ENCODE results near the gene CCDC93. TPM values are rescaled to one million over a fixed set of nuclear protein-coding genes. Genes with fewer than 3 reads are reported as not detected.

The CCDC93 gene
- total RNA-seq, 1 donor from 2014 or later, result 37.0 TPM

DNA sequence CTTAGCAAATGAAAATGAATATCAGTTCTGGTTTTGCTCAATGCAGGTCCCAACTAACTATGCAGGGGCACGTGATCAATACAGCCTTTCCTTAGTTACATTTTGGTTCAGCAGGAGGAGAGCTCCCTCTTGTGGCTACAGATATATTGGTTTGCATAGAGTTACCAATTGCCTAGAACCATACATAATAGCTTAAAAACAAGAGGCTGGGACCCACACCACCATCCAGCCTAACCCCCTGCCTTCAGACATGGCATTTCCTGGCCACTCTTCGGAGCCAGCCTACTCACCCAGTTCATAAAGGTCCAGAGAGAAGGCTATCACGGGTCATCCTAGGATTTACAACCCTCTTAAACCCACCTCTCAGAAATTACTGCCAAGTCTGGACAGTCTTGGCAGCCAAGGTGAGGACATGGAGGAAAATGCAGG lies 10.5 kb downstream of the CCDC93 start:
- H3K27me3 Mint-ChIP-seq (ENCODE audit: low read depth), result no peaks in the 10 kb centered on the region
- H3K4me3 Mint-ChIP-seq (ENCODE audit: low read depth), result no peak overlapping the region
- H3K4me1 Mint-ChIP-seq (ENCODE audit: low read depth), result peaks cover 16% of the 10 kb centered on the region
- no peaks in the 10 kb centered on the region for H3K9me3 Mint-ChIP-seq
- intact Hi-C loops (cut with micrococcal nuclease), result loop anchor here (1.0 to 5.0 kb wide), 4 partner anchors 11 to 189 kb away; partner anchors contain the start of genes CCDC93 and DDX18
- DNase-seq (ENCODE audit: low spot score), result peak; percentile 30
- H3K36me3 Mint-ChIP-seq (ENCODE audit: low read depth), result peaks cover 69% of the 10 kb centered on the region
- H3K27ac Mint-ChIP-seq, result peak overlapping the region; percentile 56

DNA sequence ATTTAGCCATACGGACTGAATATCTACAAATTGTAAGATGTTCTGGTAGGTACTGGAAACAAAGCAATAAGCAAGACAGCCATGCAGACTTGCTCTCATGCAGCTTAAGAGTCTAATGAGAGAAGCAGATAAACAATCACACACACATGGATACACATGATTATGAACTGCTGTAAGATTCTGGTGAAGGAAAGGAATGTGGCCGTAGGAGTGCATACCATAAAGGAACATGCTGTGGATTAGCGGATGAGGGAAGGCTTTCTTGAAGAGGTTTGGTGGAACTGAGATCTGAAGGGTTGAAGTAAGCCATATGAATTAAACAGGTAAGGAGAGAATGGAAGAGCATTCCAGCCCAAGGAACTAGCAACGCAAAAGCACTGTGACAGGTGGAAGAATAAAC lies 13.8 kb downstream of the CCDC93 start:
- intact Hi-C loops (cut with micrococcal nuclease), result loop anchor here (5.0 kb wide), 1 partner anchor 43 kb away; no protein-coding TSS in a partner anchor
- H3K27me3 Mint-ChIP-seq (ENCODE audit: low read depth), result no peaks in the 10 kb centered on the region
- H3K27ac Mint-ChIP-seq, result no peak overlapping the region
- no peaks in the 10 kb centered on the region for H3K9me3 Mint-ChIP-seq
- no peak for DNase-seq (ENCODE audit: low spot score)
- peaks cover 8% of the 10 kb centered on the region for H3K4me1 Mint-ChIP-seq (ENCODE audit: low read depth)
- no peak overlapping the region for H3K4me3 Mint-ChIP-seq (ENCODE audit: low read depth)
- H3K36me3 Mint-ChIP-seq (ENCODE audit: low read depth), result peaks cover 61% of the 10 kb centered on the region

DNA sequence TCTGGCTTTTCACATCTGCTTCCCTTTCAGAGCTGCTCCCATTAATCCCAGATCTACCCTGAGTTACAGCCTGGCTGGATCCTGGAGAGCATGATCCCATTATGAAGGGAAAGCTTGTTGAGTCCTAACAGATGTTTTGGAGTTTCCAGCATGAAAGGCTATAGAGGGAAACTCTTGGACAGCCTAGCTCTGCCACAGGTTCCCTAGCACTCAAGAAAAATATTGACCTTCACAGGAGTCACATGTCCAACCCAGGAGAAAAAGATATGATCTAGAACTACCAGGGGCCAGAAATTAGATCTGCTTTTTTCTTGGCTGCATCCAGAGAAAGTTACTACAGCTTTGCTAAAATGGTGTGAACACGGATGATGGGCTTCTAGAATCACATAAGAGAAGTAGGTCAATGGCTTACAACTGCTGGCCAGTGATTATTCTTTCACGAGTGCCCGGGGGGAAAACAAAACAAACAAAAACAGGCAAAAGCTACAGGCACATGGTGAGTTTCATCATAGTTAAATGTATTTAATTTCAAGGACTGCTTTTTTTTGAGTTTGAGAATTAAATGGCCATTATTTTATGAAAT lies 15.9 kb downstream of the CCDC93 start:
- H3K36me3 Mint-ChIP-seq (ENCODE audit: low read depth), result peaks cover 64% of the 10 kb centered on the region
- no peaks in the 10 kb centered on the region for H3K9me3 Mint-ChIP-seq
- no peak overlapping the region for H3K4me3 Mint-ChIP-seq (ENCODE audit: low read depth)
- peaks cover 4% of the 10 kb centered on the region for H3K4me1 Mint-ChIP-seq (ENCODE audit: low read depth)
- intact Hi-C loops (cut with micrococcal nuclease), result no loop called here
- no peak for DNase-seq (ENCODE audit: low spot score)
- H3K27me3 Mint-ChIP-seq (ENCODE audit: low read depth), result no peaks in the 10 kb centered on the region
- no peak overlapping the region for H3K27ac Mint-ChIP-seq

DNA sequence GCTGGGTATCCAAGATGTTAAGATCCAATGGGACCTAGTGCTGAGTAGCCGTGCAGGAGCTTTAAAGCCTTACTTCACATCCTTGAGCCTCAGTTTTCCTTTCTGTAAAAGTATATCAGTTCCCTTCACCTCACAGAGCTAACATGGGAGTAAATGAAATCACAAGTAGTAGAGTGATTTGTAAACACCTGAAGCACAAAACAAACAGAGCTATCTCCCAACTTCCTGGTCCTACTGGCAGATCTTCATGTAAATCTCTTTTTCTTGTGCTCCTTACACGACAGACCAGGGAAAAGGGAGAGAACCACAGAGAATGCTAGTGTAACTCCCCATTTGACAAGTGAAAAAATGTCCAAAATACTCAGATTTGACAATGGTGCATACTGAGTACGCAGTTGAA lies 17.3 kb downstream of the CCDC93 start:
- H3K27ac Mint-ChIP-seq, result no peak overlapping the region
- no peaks in the 10 kb centered on the region for H3K9me3 Mint-ChIP-seq
- H3K36me3 Mint-ChIP-seq (ENCODE audit: low read depth), result peaks cover 70% of the 10 kb centered on the region
- no peak for DNase-seq (ENCODE audit: low spot score)
- intact Hi-C loops (cut with micrococcal nuclease), result no loop called here
- no peaks in the 10 kb centered on the region for H3K27me3 Mint-ChIP-seq (ENCODE audit: low read depth)
- peaks cover 4% of the 10 kb centered on the region for H3K4me1 Mint-ChIP-seq (ENCODE audit: low read depth)
- no peak overlapping the region for H3K4me3 Mint-ChIP-seq (ENCODE audit: low read depth)

DNA sequence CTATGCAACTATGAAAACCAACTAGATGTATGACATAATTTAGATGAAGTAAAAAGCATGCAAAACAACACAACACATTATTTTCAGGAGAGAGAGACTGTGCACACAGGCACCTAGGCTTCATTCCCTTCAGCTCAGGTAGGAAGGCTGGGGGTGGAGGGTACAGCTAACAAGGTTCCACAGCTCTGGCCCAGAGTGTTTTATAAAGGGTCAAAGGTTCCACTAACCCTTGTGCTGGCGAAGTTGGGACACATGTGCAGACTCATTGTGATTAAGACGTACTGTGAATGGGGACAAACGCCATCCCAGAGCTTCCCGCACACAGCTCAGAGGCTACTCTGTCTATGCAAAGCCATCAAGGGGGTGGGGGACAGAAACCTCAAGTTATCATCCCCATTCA lies 19.1 kb downstream of the CCDC93 start:
- Mint-ChIP-seq H3K36me3 (ENCODE audit: low read depth) (peaks cover 65% of the 10 kb centered on the region), H3K27me3 (ENCODE audit: low read depth) (no peaks in the 10 kb centered on the region), H3K9me3 (no peaks in the 10 kb centered on the region), H3K4me3 (ENCODE audit: low read depth) (no peak overlapping the region), H3K27ac (no peak overlapping the region), H3K4me1 (ENCODE audit: low read depth) (peaks cover 2% of the 10 kb centered on the region)
- intact Hi-C loops (cut with micrococcal nuclease), result no loop called here
- DNase-seq (ENCODE audit: low spot score), result no peak

DNA sequence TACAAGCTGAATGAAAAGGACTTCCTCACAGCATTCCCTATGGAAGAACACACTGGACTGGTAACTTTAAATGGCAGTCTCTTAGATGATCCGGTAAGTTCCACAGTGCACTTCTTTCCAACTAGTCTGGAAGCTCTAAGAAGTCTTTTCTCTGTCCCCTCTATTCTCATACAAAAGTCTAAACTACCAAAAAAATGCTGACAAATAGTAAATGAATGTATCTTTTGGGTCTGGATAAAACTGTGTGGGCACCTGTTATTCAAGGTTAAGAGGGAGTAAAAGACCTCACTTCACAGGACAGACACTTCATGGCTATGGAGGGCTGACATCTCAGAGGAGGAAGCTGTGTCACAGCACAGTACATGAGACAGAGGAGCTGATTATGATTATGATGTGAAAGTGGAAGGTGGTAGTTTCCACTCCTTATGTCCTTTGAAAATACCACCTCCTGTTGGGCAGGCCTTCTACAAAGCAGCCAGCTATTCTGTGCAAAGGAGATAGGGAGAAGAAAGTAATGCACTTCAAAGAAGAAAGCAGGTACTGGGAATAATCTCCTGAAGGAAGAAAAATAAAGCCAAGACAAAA lies 23.9 kb downstream of the CCDC93 start:
- Mint-ChIP-seq H3K27ac (no peak overlapping the region), H3K4me1 (ENCODE audit: low read depth) (no peaks in the 10 kb centered on the region), H3K36me3 (ENCODE audit: low read depth) (peaks cover 57% of the 10 kb centered on the region), H3K27me3 (ENCODE audit: low read depth) (no peaks in the 10 kb centered on the region), H3K4me3 (ENCODE audit: low read depth) (no peak overlapping the region), H3K9me3 (no peaks in the 10 kb centered on the region)
- intact Hi-C loops (cut with micrococcal nuclease), result no loop called here
- no peak for DNase-seq (ENCODE audit: low spot score)

DNA sequence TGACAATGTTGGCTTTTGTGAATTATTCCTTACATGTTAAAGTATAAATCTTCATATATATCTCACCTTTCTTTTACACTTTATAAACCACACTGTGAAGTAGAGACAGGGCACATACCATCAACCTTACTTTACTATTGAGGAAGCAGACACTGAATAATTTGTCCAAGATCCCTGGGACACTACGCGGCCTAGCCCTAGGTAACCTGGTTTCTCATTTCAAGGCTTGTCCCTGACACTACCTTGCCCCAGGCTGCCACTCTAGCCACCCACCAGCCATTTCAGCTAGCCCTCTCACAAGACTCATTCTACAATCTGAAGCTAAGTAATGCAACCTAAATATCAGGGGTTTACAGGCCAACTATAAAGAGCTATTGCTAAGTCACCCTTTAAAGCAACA lies 26.7 kb downstream of the CCDC93 start:
- Mint-ChIP-seq H3K27me3 (ENCODE audit: low read depth) (no peaks in the 10 kb centered on the region), H3K36me3 (ENCODE audit: low read depth) (peaks cover 62% of the 10 kb centered on the region), H3K4me3 (ENCODE audit: low read depth) (no peak overlapping the region), H3K9me3 (no peaks in the 10 kb centered on the region), H3K27ac (no peak overlapping the region), H3K4me1 (ENCODE audit: low read depth) (no peaks in the 10 kb centered on the region)
- no peak for DNase-seq (ENCODE audit: low spot score)
- intact Hi-C loops (cut with micrococcal nuclease), result no loop called here

DNA sequence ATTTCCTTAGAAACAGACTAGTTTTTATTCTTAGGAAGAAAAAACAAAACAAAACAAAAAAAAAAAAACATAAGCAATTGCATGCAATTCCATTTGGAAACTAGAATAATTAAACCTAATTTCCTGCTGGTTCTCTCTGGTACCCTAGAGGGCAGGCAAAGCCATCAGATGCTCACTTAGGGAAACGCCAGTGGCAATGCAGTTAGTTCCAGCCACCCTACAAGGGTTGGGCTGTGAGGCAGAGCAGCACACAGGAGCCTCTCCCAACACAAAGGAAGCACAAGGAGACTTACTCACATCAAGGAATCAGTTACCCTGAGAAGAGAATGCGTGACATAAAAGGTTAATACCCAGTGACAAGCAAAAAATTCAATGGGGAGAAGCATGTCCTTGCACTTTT lies 28.8 kb downstream of the CCDC93 start:
- Mint-ChIP-seq H3K4me1 (ENCODE audit: low read depth) (no peaks in the 10 kb centered on the region), H3K27ac (no peak overlapping the region), H3K4me3 (ENCODE audit: low read depth) (no peak overlapping the region), H3K27me3 (ENCODE audit: low read depth) (no peaks in the 10 kb centered on the region), H3K36me3 (ENCODE audit: low read depth) (peaks cover 57% of the 10 kb centered on the region), H3K9me3 (no peaks in the 10 kb centered on the region)
- intact Hi-C loops (cut with micrococcal nuclease), result no loop called here
- DNase-seq (ENCODE audit: low spot score), result no peak

DNA sequence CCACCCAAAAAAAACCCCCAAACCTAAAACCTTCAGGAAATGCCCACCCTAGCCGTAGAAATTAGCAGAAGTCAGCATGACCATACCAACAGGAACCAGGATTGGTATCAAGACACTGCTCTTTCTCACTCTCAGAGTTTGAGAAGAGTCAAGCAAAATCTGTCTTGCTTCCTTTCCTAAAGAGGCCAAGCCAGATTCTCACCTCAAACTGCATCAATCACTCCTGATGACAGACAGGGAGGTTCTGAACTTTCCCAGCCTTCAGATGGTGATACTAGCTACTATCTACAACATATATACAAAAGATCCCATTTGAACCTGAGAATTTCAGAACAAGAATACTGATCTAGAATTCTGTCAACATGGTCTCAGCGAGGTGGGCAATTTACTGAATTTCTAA lies 29.7 kb downstream of the CCDC93 start:
- intact Hi-C loops (cut with micrococcal nuclease), result no loop called here
- peaks cover 54% of the 10 kb centered on the region for H3K36me3 Mint-ChIP-seq (ENCODE audit: low read depth)
- H3K27ac Mint-ChIP-seq, result no peak overlapping the region
- no peaks in the 10 kb centered on the region for H3K9me3 Mint-ChIP-seq
- no peaks in the 10 kb centered on the region for H3K27me3 Mint-ChIP-seq (ENCODE audit: low read depth)
- no peak overlapping the region for H3K4me3 Mint-ChIP-seq (ENCODE audit: low read depth)
- no peak for DNase-seq (ENCODE audit: low spot score)
- H3K4me1 Mint-ChIP-seq (ENCODE audit: low read depth), result no peaks in the 10 kb centered on the region

DNA sequence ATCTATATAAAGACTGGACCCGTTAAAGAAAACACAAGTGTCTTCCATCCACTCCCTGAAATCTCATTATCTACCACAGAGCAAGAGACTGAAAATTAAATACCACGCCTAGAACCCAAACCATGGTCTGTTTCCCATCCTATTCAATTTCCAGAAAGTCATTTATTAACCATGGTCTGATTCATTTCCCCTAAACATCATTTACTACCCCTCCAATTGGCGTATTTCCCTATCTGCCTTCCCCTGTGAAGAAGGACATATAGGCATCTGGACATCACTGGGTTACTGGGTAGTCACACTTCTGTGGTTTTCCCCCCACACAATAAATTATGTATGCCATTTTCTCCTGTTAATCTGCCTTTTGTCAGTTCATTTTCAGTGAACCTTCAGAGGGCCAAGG lies 30.8 kb downstream of the CCDC93 start:
- no peaks in the 10 kb centered on the region for H3K27me3 Mint-ChIP-seq (ENCODE audit: low read depth)
- H3K36me3 Mint-ChIP-seq (ENCODE audit: low read depth), result peaks cover 51% of the 10 kb centered on the region
- H3K4me3 Mint-ChIP-seq (ENCODE audit: low read depth), result no peak overlapping the region
- no peak overlapping the region for H3K27ac Mint-ChIP-seq
- no peak for DNase-seq (ENCODE audit: low spot score)
- intact Hi-C loops (cut with micrococcal nuclease), result no loop called here
- no peaks in the 10 kb centered on the region for H3K9me3 Mint-ChIP-seq
- no peaks in the 10 kb centered on the region for H3K4me1 Mint-ChIP-seq (ENCODE audit: low read depth)

DNA sequence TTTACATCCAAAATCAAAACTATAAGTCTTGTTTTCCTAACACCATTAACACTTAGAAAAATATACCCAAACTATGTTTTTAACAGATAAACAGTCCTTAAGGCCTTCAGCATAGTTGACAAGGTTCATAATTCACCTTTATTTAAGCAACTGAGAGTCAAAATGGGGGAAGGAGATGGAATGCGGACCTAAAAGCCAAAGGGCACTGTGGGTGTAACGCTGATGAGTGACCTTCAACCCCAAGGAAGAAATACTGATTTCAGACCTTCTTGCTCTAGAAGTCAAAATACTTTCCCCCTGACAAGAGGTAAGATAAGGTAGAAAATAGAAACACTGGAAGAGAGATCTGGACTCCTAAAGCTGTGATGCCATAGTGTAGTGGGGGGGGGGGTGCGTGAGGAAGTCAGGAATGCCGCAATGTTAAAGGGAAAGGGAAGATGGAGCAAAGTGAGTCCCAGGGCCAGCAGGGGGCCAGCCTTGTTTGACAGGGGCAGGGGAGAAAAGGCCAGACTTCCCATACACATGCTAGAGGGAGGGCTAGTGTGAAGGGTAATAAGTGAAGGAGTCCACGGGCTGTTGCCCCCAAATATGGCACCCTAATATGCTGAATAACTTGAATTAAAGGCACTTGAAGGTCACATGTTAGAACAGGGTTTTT lies 31.4 kb downstream of the CCDC93 start:
- no peaks in the 10 kb centered on the region for H3K27me3 Mint-ChIP-seq (ENCODE audit: low read depth)
- peaks cover 56% of the 10 kb centered on the region for H3K36me3 Mint-ChIP-seq (ENCODE audit: low read depth)
- H3K27ac Mint-ChIP-seq, result no peak overlapping the region
- no peaks in the 10 kb centered on the region for H3K9me3 Mint-ChIP-seq
- no peak for DNase-seq (ENCODE audit: low spot score)
- no peak overlapping the region for H3K4me3 Mint-ChIP-seq (ENCODE audit: low read depth)
- no peaks in the 10 kb centered on the region for H3K4me1 Mint-ChIP-seq (ENCODE audit: low read depth)
- intact Hi-C loops (cut with micrococcal nuclease), result no loop called here

DNA sequence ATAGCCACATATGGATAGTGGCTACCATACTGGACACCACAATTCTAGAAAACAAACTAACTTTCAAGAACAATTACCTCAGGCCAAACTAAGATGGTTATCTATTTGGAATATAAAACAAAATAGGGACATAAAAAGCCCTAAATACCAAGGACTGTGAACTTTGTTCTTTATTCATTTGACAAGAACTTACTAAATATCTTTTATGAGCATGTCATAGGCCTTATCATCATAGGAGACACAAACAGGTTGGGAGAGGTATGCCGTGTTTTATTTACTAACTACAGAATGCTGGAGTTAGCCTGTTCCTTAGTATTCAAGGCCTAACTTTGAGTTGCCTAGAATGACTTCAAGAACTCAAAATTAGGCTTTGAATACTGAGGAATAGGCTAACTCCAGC lies 32.1 kb downstream of the CCDC93 start:
- no peaks in the 10 kb centered on the region for H3K4me1 Mint-ChIP-seq (ENCODE audit: low read depth)
- intact Hi-C loops (cut with micrococcal nuclease), result no loop called here
- no peak for DNase-seq (ENCODE audit: low spot score)
- H3K36me3 Mint-ChIP-seq (ENCODE audit: low read depth), result peaks cover 54% of the 10 kb centered on the region
- H3K4me3 Mint-ChIP-seq (ENCODE audit: low read depth), result no peak overlapping the region
- H3K27me3 Mint-ChIP-seq (ENCODE audit: low read depth), result no peaks in the 10 kb centered on the region
- no peak overlapping the region for H3K27ac Mint-ChIP-seq
- H3K9me3 Mint-ChIP-seq, result no peaks in the 10 kb centered on the region

All from activated T-helper 2 cell treated with anti-CD3 and anti-CD28 coated beads, Interferon-gamma antibody, Interleukin-2, Interleukin-4, amounts not matched to agents 10 μg/mL and 5 μg/mL and 100 μg/mL, durations not matched to agents 14 hours and 24 hours and 36 hours (primary cell).